A549 (cell line): ENCODE measurements around the gene ELL. TPM values are rescaled to one million over a fixed set of nuclear protein-coding genes. Genes with fewer than 3 reads are reported as not detected.

Experiments used
- ATAC-seq, 2 experiments: fragments of 200-7000 bp in 1 of 2; fragments of >200 bp in 1 of 2; cut with Nextera tagmentation in 1 of 2; cut with Tn5 transposase in 1 of 2; 3 replicates each; pipeline versions ENCODE4 v1.8.0 to v1.9.1; 2018 to 2020; ENCODE audit warnings: mild to moderate bottlenecking in 1 of 2, moderate library complexity in 1 of 2
- CTCF ChIA-PET: fragments of 300-600 bp; sonication (Branson Sonifier 250); formaldehyde crosslinking; extraction: SDS; loops from one replicate; lab custom pipeline; 2021; ENCODE audit warnings: antibody characterized with exemption, inconsistent platforms; lab: Yijun Ruan, JAX
- POLR2A ChIA-PET: fragments of 350-600 bp; formaldehyde crosslinking; extraction: SDS; loops from one replicate; lab custom pipeline; 2021; ENCODE audit warnings: antibody characterized with exemption, inconsistent platforms; lab: Yijun Ruan, JAX
- DNase-seq, 2 experiments: peaks; one replicate each; pipeline versions ENCODE4 v3.0.0 to v3.0.0-alpha.2; 2011 to 2016; ENCODE audit warnings: low read depth in 1 of 2, low spot score in 1 of 2
- FAIRE-seq: peaks from 2 replicates; lab custom pipeline; 2011; peaks lifted over from hg19 to GRCh38; lab: Jason Lieb, UNC
- H3K27ac ChIP-seq, 2 experiments: fragments of >200 bp; sonication (Bioruptor Twin); formaldehyde crosslinking; 3 replicates each; pipeline ENCODE4 v1.5.1; 2016 to 2017
- H3K4me1 ChIP-seq: fragments of >200 bp; sonication (Bioruptor Twin); formaldehyde crosslinking; 3 replicates; pipeline ENCODE4 v1.6.1; 2016
- H3K4me2 ChIP-seq: fragments of >200 bp; sonication (Bioruptor Twin); formaldehyde crosslinking; 3 replicates; pipeline ENCODE4 v1.6.1; 2016
- H3K4me3 ChIP-seq: fragments of >200 bp; sonication (Bioruptor Twin); formaldehyde crosslinking; 3 replicates; pipeline ENCODE4 v1.5.1; 2016
- H3K9me3 ChIP-seq: fragments of >200 bp; sonication (Bioruptor Twin); formaldehyde crosslinking; 3 replicates; pipeline ENCODE4 v1.6.1; 2016
- BHLHE40 ChIP-seq: IDR thresholded peaks from 2 replicates; pipeline ENCODE4 v1.6.1; 2012; ENCODE audit warnings: low read depth, low read length, inconsistent platforms
- CBX2 ChIP-seq: fragments of 200-600 bp; sonication (generic); IDR thresholded peaks from 2 replicates; pipeline ENCODE4 v1.6.1; 2016; ENCODE audit warnings: low read depth, mild to moderate bottlenecking, borderline replicate concordance
- CEBPB ChIP-seq, 2 experiments: fragments of >200 bp in 1 of 2; sonication (Bioruptor Twin) in 1 of 2; formaldehyde crosslinking in 1 of 2; IDR thresholded peaks; 2 replicates each; pipeline ENCODE4 v1.6.1; 2012 to 2016
- CHD2 ChIP-seq: fragments of 150-350 bp; IDR thresholded peaks from 2 replicates; pipeline ENCODE4 v1.6.1; 2014; ENCODE audit warnings: low read length; ENCODE audit not compliant: partially characterized antibody
- CHD4 ChIP-seq: fragments of 200-600 bp; sonication (generic); IDR thresholded peaks from 2 replicates; pipeline ENCODE4 v1.6.1; 2016; ENCODE audit warnings: antibody characterized with exemption, mild to moderate bottlenecking, borderline replicate concordance
- EHF ChIP-seq: fragments of 250-450 bp; sonication (Bioruptor Pico); IDR thresholded peaks from 2 replicates; pipeline ENCODE4 v1.5.0; 2020; ENCODE audit warnings: mild to moderate bottlenecking
- ESRRA ChIP-seq: fragments of 150-350 bp; IDR thresholded peaks from 2 replicates; pipeline ENCODE4 v1.6.1; 2014; ENCODE audit warnings: mild to moderate bottlenecking, low read length, borderline replicate concordance
- GATA3 ChIP-seq: IDR thresholded peaks from 2 replicates; pipeline ENCODE4 v1.6.1; 2012; ENCODE audit warnings: borderline replicate concordance
- HEYL ChIP-seq: fragments of 250-450 bp; sonication (Bioruptor Pico); IDR thresholded peaks from 2 replicates; pipeline ENCODE4 v1.8.0; 2021; ENCODE audit warnings: mild to moderate bottlenecking, moderate library complexity
- HMGXB4 ChIP-seq: fragments of 250-450 bp; sonication (Bioruptor Pico); IDR thresholded peaks from 2 replicates; pipeline ENCODE4 v1.5.0; 2021; ENCODE audit warnings: mild to moderate bottlenecking, moderate library complexity, borderline replicate concordance
- HOXB13 ChIP-seq: fragments of 250-450 bp; sonication (Bioruptor Pico); IDR thresholded peaks from 2 replicates; pipeline ENCODE4 v1.5.0; 2020; ENCODE audit warnings: low read depth, mild to moderate bottlenecking, moderate library complexity
- JUNB ChIP-seq: fragments of >200 bp; sonication (Bioruptor Twin); formaldehyde crosslinking; IDR thresholded peaks from 2 replicates; pipeline ENCODE4 v1.6.1; 2016
- KDM1A ChIP-seq: fragments of 200-600 bp; sonication (generic); IDR thresholded peaks from 2 replicates; pipeline ENCODE4 v1.6.1; 2016; ENCODE audit warnings: low read depth, mild to moderate bottlenecking
- MAFK ChIP-seq: fragments of 450-650 bp; IDR thresholded peaks from 2 replicates; pipeline ENCODE4 v1.6.1; 2014; ENCODE audit not compliant: partially characterized antibody
- MYC ChIP-seq: IDR thresholded peaks from 2 replicates; pipeline ENCODE4 v1.6.1; 2012; ENCODE audit warnings: mild to moderate bottlenecking, inconsistent platforms, low read length, improper control_type of control experiment, borderline replicate concordance
- NFE2L2 ChIP-seq: fragments of 150-350 bp; conservative IDR thresholded peaks from 2 replicates; pipeline ENCODE4 v1.6.1; 2014; ENCODE audit warnings: low read length
- NR3C1 ChIP-seq: fragments of >200 bp; sonication (Bioruptor Twin); formaldehyde crosslinking; IDR thresholded peaks from 3 replicates; pipeline ENCODE4 v1.6.1; 2017
- POLR2A ChIP-seq: IDR thresholded peaks from 2 replicates; pipeline ENCODE4 v1.6.1; 2012; ENCODE audit warnings: mild to moderate bottlenecking, low read length
- POLR2AphosphoS2 ChIP-seq: conservative IDR thresholded peaks from 2 replicates; pipeline ENCODE4 v1.6.1; 2012; ENCODE audit warnings: low read length, improper control_type of control experiment, inconsistent platforms
- RAD21 ChIP-seq, 2 experiments: fragments of >200 bp in 1 of 2; sonication (Bioruptor Twin) in 1 of 2; formaldehyde crosslinking in 1 of 2; IDR thresholded peaks in 1 of 2; conservative IDR thresholded peaks in 1 of 2; 2 replicates in 1 of 2; 3 replicates in 1 of 2; pipeline ENCODE4 v1.6.1; 2012 to 2018; ENCODE audit warnings: inconsistent platforms in 1 of 2
- RARB ChIP-seq: fragments of 250-450 bp; sonication (Bioruptor Pico); IDR thresholded peaks from 2 replicates; pipeline ENCODE4 v1.8.0; 2021; ENCODE audit warnings: mild to moderate bottlenecking, moderate library complexity
- SMC3 ChIP-seq: fragments of >200 bp; sonication (Bioruptor Twin); formaldehyde crosslinking; IDR thresholded peaks from 3 replicates; pipeline ENCODE4 v1.6.1; 2018; ENCODE audit warnings: inconsistent platforms
- TP53 ChIP-seq: fragments of 250-450 bp; sonication (Bioruptor Pico); IDR thresholded peaks from 2 replicates; pipeline ENCODE4 v1.5.0; 2021; ENCODE audit warnings: mild to moderate bottlenecking, moderate library complexity
- USF2 ChIP-seq: fragments of 450-650 bp; IDR thresholded peaks from 2 replicates; pipeline ENCODE4 v1.6.1; 2014; ENCODE audit warnings: antibody characterized with exemption
- ZC3H11A ChIP-seq: fragments of 450-650 bp; IDR thresholded peaks from 2 replicates; pipeline ENCODE4 v1.6.1; 2014; ENCODE audit warnings: antibody characterized with exemption, mild to moderate bottlenecking
- ZSCAN20 ChIP-seq: fragments of 250-450 bp; sonication (Bioruptor Pico); IDR thresholded peaks from 2 replicates; pipeline ENCODE4 v1.8.0; 2022; ENCODE audit warnings: mild to moderate bottlenecking, moderate library complexity
- WGBS: methylation state at CpG from one replicate; pipeline ENCODE4 v1.1.6; 2017; ENCODE audit errors: missing lambda C conversion rate; 5-methylcytosine and 5-hydroxymethylcytosine counted together
- polyA plus RNA-seq, 4 experiments: library from polyadenylated mRNA; depleted of rRNA in 3 of 4; stranded (reverse); fragments of >200 nt; fragmentation: RNase III in 1 of 4; extraction: RNeasy Plus Mini Kit Qiagen cat#74134 plus additional on column Dnase treatment in 1 of 4; gene quantifications; 2 replicates in 3 of 4; 3 replicates in 1 of 4; pipeline ENCODE4 v1.2.3, GENCODE V29; 2011 to 2017
- TF ChIP-seq, protein P1 (sequence below): fragments of >200 bp; sonication (Bioruptor Twin); formaldehyde crosslinking; IDR thresholded peaks from 3 replicates; pipeline ENCODE4 v1.5.1; 2016
- TF ChIP-seq, protein P2 (sequence below): IDR thresholded peaks from 2 replicates; pipeline ENCODE4 v1.6.1; 2012; ENCODE audit warnings: low read depth, borderline replicate concordance
- TF ChIP-seq, protein P3 (sequence below): fragments of 200-600 bp; sonication (generic); IDR thresholded peaks from 2 replicates; pipeline ENCODE4 v1.6.1; 2016; ENCODE audit warnings: antibody characterized with exemption, mild to moderate bottlenecking, moderate library complexity

ELL gene
- polyA plus RNA-seq, 2 of the 4 experiments (the other 2 are of a cell fraction): 1.6 to 3.6 TPM

GRCh38 chr19:18526316-18526715, 4.4 kb upstream of the ELL start:
- POLR2A ChIA-PET: interaction anchor here (0.7 kb wide), 1 partner anchor 12 kb away, joined by 5 read pairs; no protein-coding TSS in a partner anchor
- H3K27ac ChIP-seq: no peak overlapping the region
- no peak for TF ChIP-seq HEYL (CRISPR knock-in tag)
- no peak for TF ChIP-seq CHD4
- TF ChIP-seq HMGXB4 (CRISPR knock-in tag): no peak
- TF ChIP-seq SMC3: no peak
- TF ChIP-seq TP53 (CRISPR knock-in tag): no peak
- no peak for TF ChIP-seq MYC
- TF ChIP-seq, protein P1, sequence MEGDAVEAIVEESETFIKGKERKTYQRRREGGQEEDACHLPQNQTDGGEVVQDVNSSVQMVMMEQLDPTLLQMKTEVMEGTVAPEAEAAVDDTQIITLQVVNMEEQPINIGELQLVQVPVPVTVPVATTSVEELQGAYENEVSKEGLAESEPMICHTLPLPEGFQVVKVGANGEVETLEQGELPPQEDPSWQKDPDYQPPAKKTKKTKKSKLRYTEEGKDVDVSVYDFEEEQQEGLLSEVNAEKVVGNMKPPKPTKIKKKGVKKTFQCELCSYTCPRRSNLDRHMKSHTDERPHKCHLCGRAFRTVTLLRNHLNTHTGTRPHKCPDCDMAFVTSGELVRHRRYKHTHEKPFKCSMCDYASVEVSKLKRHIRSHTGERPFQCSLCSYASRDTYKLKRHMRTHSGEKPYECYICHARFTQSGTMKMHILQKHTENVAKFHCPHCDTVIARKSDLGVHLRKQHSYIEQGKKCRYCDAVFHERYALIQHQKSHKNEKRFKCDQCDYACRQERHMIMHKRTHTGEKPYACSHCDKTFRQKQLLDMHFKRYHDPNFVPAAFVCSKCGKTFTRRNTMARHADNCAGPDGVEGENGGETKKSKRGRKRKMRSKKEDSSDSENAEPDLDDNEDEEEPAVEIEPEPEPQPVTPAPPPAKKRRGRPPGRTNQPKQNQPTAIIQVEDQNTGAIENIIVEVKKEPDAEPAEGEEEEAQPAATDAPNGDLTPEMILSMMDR: no peak
- TF ChIP-seq POLR2AphosphoS2: no peak
- no peak for TF ChIP-seq MAFK
- TF ChIP-seq, protein P2, sequence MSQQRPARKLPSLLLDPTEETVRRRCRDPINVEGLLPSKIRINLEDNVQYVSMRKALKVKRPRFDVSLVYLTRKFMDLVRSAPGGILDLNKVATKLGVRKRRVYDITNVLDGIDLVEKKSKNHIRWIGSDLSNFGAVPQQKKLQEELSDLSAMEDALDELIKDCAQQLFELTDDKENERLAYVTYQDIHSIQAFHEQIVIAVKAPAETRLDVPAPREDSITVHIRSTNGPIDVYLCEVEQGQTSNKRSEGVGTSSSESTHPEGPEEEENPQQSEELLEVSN: no peak
- no peak for TF ChIP-seq GATA3
- no peak for TF ChIP-seq RAD21 (conservative IDR thresholded peaks at IDR 0.05 in 1 of 2, IDR thresholded peaks at IDR 0.05 in 1 of 2)
- TF ChIP-seq POLR2A: no peak
- TF ChIP-seq ZSCAN20 (CRISPR knock-in tag): no peak
- no peak for TF ChIP-seq RARB (CRISPR knock-in tag)
- no peak for TF ChIP-seq JUNB
- no peak for TF ChIP-seq CHD2
- H3K9me3 ChIP-seq: no peaks in the 10 kb centered on the region
- CTCF ChIA-PET: interaction anchor here (1.5 to 1.7 kb wide), 2 partner anchors 30 to 56 kb away, joined by 3 read pairs; no protein-coding TSS in a partner anchor
- DNase-seq (no peak), ATAC-seq (no peak), FAIRE-seq (no peak)
- no peaks in the 10 kb centered on the region for H3K4me1 ChIP-seq
- no peak overlapping the region for H3K4me3 ChIP-seq
- WGBS: 71% methylated on average over 9 of the region's 9 CpGs
- no peak overlapping the region for H3K4me2 ChIP-seq

DNA sequence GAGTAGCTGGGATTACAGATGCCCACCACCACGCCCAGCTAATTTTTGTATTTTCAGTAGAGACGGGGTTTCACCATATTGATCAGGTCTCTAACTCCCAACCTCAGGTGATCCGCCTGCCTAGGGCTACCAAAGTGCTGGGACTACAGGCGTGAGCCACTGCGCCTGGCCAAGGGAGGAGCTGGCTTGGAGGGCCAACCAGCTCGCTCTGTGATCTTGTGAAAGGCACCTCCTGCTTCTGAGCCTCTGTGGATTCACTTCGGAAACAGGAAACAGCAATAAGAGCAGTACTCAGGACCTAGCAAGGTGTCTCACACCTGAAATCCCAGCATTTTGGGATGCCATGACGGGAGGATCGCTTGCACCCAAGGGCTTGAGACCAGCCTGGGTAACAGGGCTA, 2.0 kb upstream of the ELL start:
- Histone ChIP-seq H3K4me3 (no peak overlapping the region), H3K4me2 (no peak overlapping the region), H3K27ac (no peak overlapping the region), H3K4me1 (peaks cover 9% of the 10 kb centered on the region), H3K9me3 (no peaks in the 10 kb centered on the region)
- ChIA-PET POLR2A (no interaction called here), CTCF (interaction anchor here (1.3 to 1.6 kb wide), 3 partner anchors 53 to 65 kb away, joined by 3 to 6 read pairs (median 5); partner anchors contain the start of gene REX1BD)
- 86% methylated on average over 6 of the region's 9 CpGs for WGBS
- no peak for FAIRE-seq
- no peak for ATAC-seq
- DNase-seq: no peak
- TF ChIP-seq USF2: no peak
- TF ChIP-seq NR3C1: no peak
- no peak for TF ChIP-seq ZC3H11A
- TF ChIP-seq CBX2: no peak
- TF ChIP-seq CEBPB (IDR thresholded peaks at IDR 0.05): no peak
- TF ChIP-seq ESRRA: no peak
- TF ChIP-seq EHF: no peak
- no peak for TF ChIP-seq BHLHE40
- TF ChIP-seq KDM1A: no peak
- no peak for TF ChIP-seq HOXB13
- TF ChIP-seq, protein P3, sequence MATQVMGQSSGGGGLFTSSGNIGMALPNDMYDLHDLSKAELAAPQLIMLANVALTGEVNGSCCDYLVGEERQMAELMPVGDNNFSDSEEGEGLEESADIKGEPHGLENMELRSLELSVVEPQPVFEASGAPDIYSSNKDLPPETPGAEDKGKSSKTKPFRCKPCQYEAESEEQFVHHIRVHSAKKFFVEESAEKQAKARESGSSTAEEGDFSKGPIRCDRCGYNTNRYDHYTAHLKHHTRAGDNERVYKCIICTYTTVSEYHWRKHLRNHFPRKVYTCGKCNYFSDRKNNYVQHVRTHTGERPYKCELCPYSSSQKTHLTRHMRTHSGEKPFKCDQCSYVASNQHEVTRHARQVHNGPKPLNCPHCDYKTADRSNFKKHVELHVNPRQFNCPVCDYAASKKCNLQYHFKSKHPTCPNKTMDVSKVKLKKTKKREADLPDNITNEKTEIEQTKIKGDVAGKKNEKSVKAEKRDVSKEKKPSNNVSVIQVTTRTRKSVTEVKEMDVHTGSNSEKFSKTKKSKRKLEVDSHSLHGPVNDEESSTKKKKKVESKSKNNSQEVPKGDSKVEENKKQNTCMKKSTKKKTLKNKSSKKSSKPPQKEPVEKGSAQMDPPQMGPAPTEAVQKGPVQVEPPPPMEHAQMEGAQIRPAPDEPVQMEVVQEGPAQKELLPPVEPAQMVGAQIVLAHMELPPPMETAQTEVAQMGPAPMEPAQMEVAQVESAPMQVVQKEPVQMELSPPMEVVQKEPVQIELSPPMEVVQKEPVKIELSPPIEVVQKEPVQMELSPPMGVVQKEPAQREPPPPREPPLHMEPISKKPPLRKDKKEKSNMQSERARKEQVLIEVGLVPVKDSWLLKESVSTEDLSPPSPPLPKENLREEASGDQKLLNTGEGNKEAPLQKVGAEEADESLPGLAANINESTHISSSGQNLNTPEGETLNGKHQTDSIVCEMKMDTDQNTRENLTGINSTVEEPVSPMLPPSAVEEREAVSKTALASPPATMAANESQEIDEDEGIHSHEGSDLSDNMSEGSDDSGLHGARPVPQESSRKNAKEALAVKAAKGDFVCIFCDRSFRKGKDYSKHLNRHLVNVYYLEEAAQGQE: no peak
- no peak for TF ChIP-seq MAFK
- TF ChIP-seq HEYL (CRISPR knock-in tag): no peak
- TF ChIP-seq NFE2L2: no peak
- TF ChIP-seq, protein P1: no peak
